ENCODE data around the gene SYT8. TPM values are rescaled to one million over a fixed set of nuclear protein-coding genes. Genes with fewer than 3 reads are reported as not detected.

The SYT8 gene
- total and polyA plus RNA-seq, 2 of the 8 experiments (the other 6 are each of a cell fraction or from before 2014, with no cell fraction given), result not detected

- CTCF ChIA-PET (ENCODE audit: partially characterized antibody), result interaction anchor here (0.7 to 4.7 kb wide), 13 partner anchors 10 to 359 kb away, joined by 3 to 26 read pairs (median 4); no protein-coding TSS in a partner anchor
- TF ChIP-seq KDM1A (IDR thresholded peaks at IDR 0.05; ENCODE audit: borderline replicate concordance, low read length) (no peak), SP4 (IDR thresholded peaks at IDR 0.05; ENCODE audit: low read length) (no peak), RBBP5 (IDR thresholded peaks at IDR 0.05; ENCODE audit: borderline replicate concordance, low read depth, low read length) (no peak)
- H3K23me2 ChIP-seq (ENCODE audit: low read depth, low read length), result no peaks in the 10 kb centered on the region; the same call in 1 of the 2 replicates
- no peak overlapping the region for H4K91ac ChIP-seq (replicated peaks; ENCODE audit: insufficient read length, low read length)
- no peak for FAIRE-seq
- H4K20me1 ChIP-seq (replicated peaks in 1 of 2; ENCODE audit: control insufficient read depth in 1 of 2, insufficient read depth in 2 of 2, low read length in 2 of 2), result no peaks in the 10 kb centered on the region
- no peak for DNase-seq (ENCODE audit: low read depth in 1 of 2, low spot score in 2 of 2)
- no peak overlapping the region for H4K5ac ChIP-seq (ENCODE audit: insufficient read length, low read depth, low read length)
- no peak overlapping the region for H2AFZ ChIP-seq (ENCODE audit: low read length)
- no peak overlapping the region for H3K9ac ChIP-seq (replicated peaks in 1 of 4; ENCODE audit: extremely low read depth in 1 of 4, low read depth in 3 of 4, low read length in 3 of 4)
- peaks cover 0 to 3% (median 1%) of the 10 kb centered on the region in 4 experiments; a peak in 2 of 7 replicates for H3K27me3 ChIP-seq (replicated peaks in 1 of 4; ENCODE audit: control insufficient read depth in 3 of 4, extremely low read depth in 1 of 4, insufficient read depth in 3 of 4, low read length in 3 of 4)
- H3K27ac ChIP-seq (ENCODE audit: low read depth, low read length), result no peak overlapping the region
- no peak overlapping the region for H3K18ac ChIP-seq (ENCODE audit: extremely low read depth, low read length)
- no peak overlapping the region for H2BK15ac ChIP-seq (ENCODE audit: low read length)
- no peaks in the 10 kb centered on the region for H3K79me1 ChIP-seq (ENCODE audit: low read depth, low read length)
- H4K8ac ChIP-seq (ENCODE audit: extremely low read depth, insufficient read depth, low read length), result no peak overlapping the region
- H3K56ac ChIP-seq (replicated peaks; ENCODE audit: insufficient read length, low read depth, low read length), result no peak overlapping the region
- H3K4me1 ChIP-seq (replicated peaks in 1 of 4; ENCODE audit: control insufficient read depth in 3 of 4, insufficient read depth in 4 of 4, low read length in 3 of 4), result no peaks in the 10 kb centered on the region
- no peak overlapping the region for H3K4me2 ChIP-seq (ENCODE audit: insufficient read depth in 1 of 2, low read depth in 2 of 2, low read length in 2 of 2)
- 90% methylated on average over 13 of the region's 14 CpGs; no CpG with 5 or more reads in 1 of the 2 experiments for WGBS, 2 experiments (ENCODE audit: extremely low coverage in 1 of 2, insufficient coverage in 1 of 2, insufficient read length in 1 of 2, insufficient replicate concordance in 2 of 2, low coverage in 1 of 2, low lambda C conversion rate in 2 of 2, missing lambda C conversion rate in 1 of 2)
- no peak overlapping the region for H2BK120ac ChIP-seq (replicated peaks; ENCODE audit: low read depth, low read length)
- no peak overlapping the region for H2BK12ac ChIP-seq (ENCODE audit: low read depth, low read length)
- no peak overlapping the region for H2AK5ac ChIP-seq (ENCODE audit: low read depth, low read length)
- POLR2A ChIA-PET (ENCODE audit: partially characterized antibody), result no interaction called here
- H3K4me3 ChIP-seq (ENCODE audit: extremely low read depth in 1 of 4, insufficient read depth in 2 of 4, low read depth in 3 of 4, low read length in 4 of 4), result no peak overlapping the region
- H3K14ac ChIP-seq (ENCODE audit: insufficient read length), result no peak overlapping the region
- no peak overlapping the region for H2BK5ac ChIP-seq (ENCODE audit: low read depth, low read length)
- no peaks in the 10 kb centered on the region for H3K9me3 ChIP-seq (ENCODE audit: insufficient read depth in 2 of 2, low read depth in 1 of 2, low read length in 1 of 2)
- H3K36me3 ChIP-seq (ENCODE audit: control insufficient read depth in 2 of 4, insufficient read depth in 4 of 4, low read length in 3 of 4), result no peaks in the 10 kb centered on the region
- H3K23ac ChIP-seq (ENCODE audit: insufficient read length), result no peak overlapping the region
- H2BK20ac ChIP-seq (ENCODE audit: low read length), result no peak overlapping the region
- H3K4ac ChIP-seq (replicated peaks; ENCODE audit: insufficient read length, low read depth, low read length), result no peak overlapping the region
- no peaks in the 10 kb centered on the region for H3K79me2 ChIP-seq (ENCODE audit: control insufficient read depth in 1 of 2, insufficient read depth in 2 of 2, low read length in 2 of 2)
These were observed 37.2 kb upstream of the SYT8 start for GRCh38 chr11:1797391-1798125.
